Renal cortex interstitium (tissue), 11 donors: ENCODE measurements around the gene P3H3. TPM values are rescaled to one million over a fixed set of nuclear protein-coding genes. Genes with fewer than 3 reads are reported as not detected.

ENCODE experiments used
- DNase-seq, 11 donors: peaks; one replicate each; pipeline ENCODE4 v3.0.0-alpha.2; 2013; ENCODE audit warnings: low read depth in 9 of 11, low spot score in 4 of 11; ENCODE audit errors: extremely low read depth in 1 of 11
- polyA plus RNA-seq, 3 donors: library from polyadenylated mRNA; unstranded; fragments of 120-200 nt; gene quantifications; one replicate each; pipeline ENCODE4 v1.2.1, GENCODE V29; 2013; ENCODE audit not compliant: insufficient read length in 3 of 3

The P3H3 gene
- polyA plus RNA-seq, 3 donors, result 24.4 to 41.2 (median 35.2) TPM

DNA sequence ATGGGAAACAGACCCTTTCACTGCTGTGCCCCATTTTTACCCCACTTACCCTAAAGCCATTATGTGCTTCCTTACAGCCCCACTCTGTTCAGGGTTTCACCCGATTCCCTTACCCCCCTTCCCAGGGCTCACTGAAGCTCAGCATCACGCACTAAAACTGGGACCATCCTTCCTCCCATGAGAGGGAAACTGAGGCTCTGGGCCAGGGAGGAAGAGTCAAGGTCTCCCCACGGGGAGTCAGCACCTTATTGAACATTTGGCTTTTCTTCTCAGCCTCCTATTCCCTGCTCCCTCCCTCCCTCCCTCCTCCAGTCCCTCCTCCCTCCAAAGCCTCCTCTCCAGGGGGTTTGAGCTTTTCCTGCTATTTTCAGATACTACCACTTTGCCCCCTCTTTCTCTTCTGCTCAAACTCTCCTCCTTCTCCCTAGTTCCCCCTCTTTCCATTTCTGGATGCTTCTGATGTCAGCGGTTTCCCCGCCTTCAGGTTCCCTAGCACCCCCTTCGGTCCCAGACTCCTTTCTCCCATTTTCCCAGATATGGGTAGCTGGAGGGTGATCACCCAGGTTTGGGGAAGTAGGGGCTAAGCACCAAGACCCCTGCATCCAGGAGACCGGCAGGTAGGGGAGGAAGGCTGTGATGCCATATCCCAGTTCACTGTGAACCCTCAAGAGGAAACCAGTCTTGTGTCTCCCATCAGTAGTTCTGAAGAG, 5.6 kb upstream of the P3H3 start:
- no peak for DNase-seq

DNA sequence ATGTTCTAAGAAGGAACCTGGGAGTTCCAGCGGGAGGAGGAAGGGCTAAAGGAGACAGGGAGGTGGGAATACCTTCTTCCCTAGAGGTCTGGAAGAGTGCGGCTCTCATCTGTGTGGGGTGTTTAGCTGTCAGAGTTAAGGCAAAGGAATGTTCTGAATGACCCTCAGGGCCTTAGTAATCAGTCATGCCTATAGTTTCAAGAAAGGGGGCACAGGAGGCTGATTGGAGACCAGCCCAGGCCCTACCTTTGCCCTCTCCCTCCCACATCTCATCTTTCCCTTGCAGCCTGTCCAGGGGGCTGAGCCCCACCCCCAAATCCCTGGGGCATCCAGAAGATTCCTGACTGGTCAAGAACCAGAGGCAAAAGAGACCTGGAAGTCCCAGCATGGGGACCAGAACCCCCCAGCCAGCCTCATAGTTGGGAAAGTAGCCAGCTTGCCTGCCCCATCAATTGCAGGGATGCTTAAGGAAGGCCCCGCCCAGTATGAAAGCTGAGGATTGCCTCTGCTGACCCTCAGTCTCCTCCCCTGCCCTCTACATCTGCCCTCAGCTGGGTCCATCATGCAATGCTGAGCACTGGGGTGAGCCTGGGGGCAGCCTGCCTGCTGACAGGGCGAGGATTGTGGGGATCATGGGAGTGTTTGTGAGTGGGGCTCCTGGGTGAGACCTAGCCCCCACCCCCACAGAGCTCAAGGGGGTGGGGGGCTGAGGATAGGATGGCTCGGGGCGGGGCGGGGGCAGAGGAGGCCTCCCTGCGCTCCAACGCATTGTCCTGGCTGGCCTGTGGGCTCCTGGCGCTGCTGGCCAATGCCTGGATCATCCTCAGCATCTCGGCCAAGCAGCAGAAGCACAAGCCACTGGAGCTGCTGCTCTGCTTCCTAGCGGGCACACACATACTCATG, 4.8 kb upstream of the P3H3 start:
- no peak for DNase-seq

GRCh38 chr12:6824085-6824775, 4.0 kb upstream of the P3H3 start:
- no peak for DNase-seq

DNA sequence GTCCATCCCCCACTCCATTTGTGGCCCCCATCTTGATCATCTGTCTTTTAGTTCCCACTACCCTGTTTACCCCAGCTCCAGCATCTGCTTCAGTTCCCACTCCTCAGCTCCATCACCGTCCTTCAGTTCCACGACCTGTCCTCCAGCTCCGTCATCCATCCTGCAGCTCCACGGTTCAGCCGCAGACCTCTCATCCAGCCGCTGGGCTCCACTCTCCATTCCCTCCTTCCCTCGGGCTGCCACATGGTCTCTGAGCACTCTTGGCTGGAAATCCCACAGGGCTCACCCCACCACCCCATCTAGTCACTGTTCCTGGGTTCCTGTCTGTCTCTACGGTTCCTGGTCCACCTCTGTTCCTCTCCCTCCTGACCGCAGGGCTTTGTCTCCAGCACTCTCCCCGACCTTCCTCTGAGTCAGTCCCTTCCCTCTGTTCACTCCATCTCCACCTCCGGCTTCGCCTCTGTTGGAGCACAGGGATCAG, 3.3 kb upstream of the P3H3 start:
- no peak for DNase-seq

DNA sequence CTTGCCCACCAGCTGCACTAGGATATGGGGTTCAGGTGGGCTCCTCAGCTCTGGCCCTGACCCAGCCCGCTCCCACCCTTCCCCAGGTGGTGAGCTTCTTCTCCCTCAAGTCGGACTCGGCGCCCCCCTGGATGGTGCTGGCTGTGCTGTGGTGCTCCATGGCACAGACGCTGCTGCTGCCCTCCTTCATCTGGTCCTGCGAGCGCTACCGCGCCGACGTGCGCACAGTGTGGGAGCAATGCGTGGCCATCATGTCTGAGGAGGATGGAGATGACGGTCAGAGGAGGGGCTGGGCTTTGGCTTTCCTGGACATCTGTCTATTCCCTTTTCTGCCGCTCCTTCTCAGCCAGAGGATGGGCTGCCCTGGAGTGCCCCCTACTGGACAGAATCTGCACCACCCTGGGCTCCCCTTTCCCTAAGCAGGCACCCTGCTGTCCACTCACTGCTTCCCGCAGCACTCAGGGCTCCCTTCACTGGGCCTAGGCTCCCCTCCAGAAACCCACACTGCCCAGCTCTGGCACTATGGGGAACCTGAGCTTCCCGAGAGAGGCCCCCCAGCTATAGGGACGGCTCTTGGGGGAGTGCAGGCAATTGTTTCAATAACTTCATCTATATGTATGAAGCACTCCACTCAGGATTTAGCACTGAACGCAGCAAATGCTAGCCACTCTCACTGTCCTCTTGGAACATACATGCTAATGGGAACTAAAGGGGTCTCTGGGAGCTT, 2.6 kb upstream of the P3H3 start:
- peak in 8 of 11 donors; percentile 73 to 84 (median 82) for DNase-seq

- DNase-seq, result no peak
Measured at GRCh38 chr12:6826125-6826733, 2.0 kb upstream of the P3H3 start.

GRCh38 chr12:6826734-6827436, 1.3 kb upstream of the P3H3 start:
- DNase-seq, result no peak

DNA sequence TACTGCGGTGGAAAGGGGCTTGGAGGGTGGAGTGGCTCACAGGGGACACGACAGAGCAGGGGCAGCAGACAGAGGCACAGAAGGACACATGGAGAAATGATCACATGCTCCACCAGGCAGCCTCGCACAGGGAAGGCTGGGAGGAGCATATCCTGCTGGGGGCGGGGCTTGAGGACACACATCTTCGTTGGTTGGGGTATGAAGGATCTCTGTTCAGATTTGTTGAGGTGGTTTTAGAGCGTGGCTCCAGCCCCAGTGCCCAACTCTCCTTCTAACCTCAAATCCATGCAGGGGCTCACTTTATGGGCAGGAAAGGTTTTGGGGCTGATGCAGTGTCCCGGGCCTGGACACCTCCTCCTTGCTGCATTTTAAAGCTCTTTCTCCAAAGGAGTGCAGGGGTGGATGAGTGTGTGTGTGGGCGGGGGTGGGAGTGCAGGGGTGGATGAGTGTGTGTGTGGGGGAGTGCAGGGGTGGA, 733 bp upstream of the P3H3 start:
- peak in 5 of 11 donors; percentile 65 to 84 (median 77) for DNase-seq

GRCh38 chr12:6828781-6829535, 751 bp downstream of the P3H3 start:
- peak in 1 of 11 donors; percentile 59 for DNase-seq

DNA sequence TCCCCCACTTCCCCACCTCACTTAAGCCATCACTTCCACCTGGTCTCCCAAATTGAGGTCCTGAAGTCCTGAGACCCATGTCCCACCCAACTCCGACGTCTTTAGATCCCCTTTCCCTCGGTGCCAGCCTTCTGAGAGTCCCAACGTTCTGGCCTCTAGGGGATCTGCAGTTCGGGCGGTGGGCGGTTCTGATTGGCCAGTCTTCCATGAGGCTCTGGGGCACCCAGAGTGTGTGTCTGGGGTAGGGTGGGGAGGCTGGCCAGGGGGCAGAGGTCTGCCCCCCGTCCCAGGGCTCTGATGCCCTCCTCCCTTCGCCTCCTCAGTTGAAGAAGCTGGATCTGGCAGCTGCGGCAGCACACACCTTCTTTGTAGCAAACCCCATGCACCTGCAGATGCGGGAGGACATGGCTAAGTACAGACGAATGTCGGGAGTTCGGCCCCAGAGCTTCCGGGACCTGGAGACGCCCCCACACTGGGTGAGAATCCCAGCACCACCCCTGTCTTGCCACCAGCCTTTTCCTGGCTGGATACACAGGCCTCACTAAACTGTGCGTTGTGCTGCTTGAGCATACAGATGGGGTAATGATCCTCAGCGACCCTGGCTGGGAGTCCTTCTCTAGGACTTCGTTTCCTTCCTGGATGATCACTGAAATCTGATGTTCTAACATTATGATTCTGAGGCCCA, 1.5 kb downstream of the P3H3 start:
- no peak for DNase-seq

DNA sequence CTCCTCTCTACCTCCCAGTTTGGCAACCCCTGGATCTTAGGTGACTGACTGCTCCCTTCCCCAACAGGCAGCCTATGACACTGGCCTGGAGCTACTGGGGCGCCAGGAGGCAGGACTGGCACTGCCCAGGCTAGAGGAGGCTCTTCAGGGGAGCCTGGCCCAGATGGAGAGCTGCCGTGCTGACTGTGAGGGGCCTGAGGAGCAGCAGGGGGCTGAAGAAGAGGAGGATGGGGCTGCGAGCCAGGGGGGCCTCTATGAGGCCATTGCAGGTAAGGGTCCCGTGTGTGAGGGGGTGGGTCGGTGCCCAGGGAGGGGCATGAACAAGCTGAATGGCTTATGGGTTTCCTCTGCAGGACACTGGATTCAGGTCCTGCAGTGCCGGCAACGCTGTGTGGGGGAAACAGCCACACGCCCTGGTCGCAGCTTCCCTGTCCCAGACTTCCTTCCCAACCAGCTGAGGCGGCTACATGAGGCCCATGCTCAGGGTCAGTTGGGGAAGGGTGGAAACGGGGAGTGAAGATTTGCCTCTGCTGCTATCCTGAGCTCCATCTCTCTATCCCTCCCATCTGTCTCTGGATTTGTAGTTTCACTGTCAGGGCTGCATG, 2.2 kb downstream of the P3H3 start:
- no peak for DNase-seq

- no peak for DNase-seq
Measured at GRCh38 chr12:6830999-6831398, 2.8 kb downstream of the P3H3 start.

DNA sequence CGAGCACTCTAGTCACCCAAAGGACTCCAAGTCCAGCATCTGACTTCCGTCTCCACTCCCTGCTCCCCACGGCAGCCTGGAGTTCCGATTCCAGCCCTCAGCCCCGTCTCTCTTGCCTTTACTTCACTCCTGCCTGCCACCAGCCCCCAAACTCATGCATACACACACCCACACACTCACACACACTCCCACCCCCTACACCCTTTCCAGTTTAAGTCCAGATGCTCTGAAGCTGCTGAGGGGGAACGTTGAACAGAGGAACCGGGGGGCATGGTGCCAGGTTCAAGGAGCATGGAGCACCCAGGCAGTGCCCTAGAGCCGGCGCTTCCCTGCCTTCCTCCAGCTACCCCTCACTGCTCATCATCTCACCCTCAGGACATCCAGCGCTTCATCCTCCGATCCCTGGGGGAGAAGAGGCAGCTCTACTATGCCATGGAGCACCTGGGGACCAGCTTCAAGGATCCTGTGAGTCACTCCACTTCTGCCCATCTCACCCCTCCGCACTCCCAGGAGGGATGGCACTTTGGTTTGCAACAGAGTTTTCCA, 3.3 kb downstream of the P3H3 start:
- no peak for DNase-seq

GRCh38 chr12:6832125-6832524, 3.9 kb downstream of the P3H3 start:
- DNase-seq, result no peak

DNA sequence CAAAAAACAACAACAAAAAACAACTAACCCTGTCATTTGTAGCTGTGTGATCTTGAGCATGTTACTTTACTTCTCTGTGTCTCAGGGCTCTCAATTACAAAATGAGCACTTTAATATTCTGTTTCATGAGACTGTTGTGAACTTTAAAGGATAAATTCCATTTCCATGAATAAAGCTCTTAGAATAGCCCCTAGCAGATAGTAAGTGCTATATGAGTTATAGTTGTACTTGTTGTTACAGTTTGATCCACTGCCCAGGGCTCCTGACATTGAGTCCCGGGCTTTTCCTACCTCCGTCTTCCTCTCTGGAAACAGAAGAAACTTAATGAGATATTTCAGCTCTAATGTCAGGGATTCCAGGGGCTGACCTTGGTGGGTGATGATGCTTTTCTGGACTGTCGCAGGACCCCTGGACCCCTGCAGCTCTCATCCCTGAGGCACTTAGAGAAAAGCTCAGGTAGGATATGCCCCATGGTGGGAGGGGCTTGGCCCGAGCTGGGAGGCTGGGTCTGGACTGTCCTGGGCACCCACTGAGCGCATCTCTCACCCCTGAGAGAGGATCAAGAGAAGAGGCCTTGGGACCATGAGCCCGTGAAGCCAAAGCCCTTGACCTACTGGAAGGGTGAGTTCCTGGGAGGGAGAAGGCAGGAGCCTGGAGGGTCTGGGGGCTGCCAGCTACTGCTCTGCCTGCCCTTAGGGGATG, 5.1 kb downstream of the P3H3 start:
- DNase-seq, result no peak
